Measurements from ENCODE around the gene TEKTIP1.

Gene TEKTIP1

GRCh38 chr19:3536429-3537100 is 2.4 kb upstream of the TEKTIP1 start:
- Histone ChIP-seq H3K9me3 (ENCODE audit: control insufficient read depth, insufficient read depth, low read length) (no peaks in the 10 kb centered on the region), H3K27me3 (ENCODE audit: control insufficient read depth, insufficient read depth, low read length) (no peaks in the 10 kb centered on the region), H3K4me3 (ENCODE audit: low read depth, low read length) (no peak overlapping the region), H3K4me1 (ENCODE audit: control insufficient read depth, insufficient read depth, low read length) (peaks cover 5% of the 10 kb centered on the region), H3K9ac (ENCODE audit: low read depth, low read length) (no peak overlapping the region), H3K36me3 (ENCODE audit: control insufficient read depth, insufficient read depth, low read length) (peaks cover 36% of the 10 kb centered on the region)

GRCh38 chr19:3537101-3537437 is 1.9 kb upstream of the TEKTIP1 start:
- no peak overlapping the region for H3K9ac ChIP-seq (ENCODE audit: low read depth, low read length)
- H3K27me3 ChIP-seq (ENCODE audit: control insufficient read depth, insufficient read depth, low read length): no peaks in the 10 kb centered on the region
- H3K4me3 ChIP-seq (ENCODE audit: low read depth, low read length): no peak overlapping the region
- H3K9me3 ChIP-seq (ENCODE audit: control insufficient read depth, insufficient read depth, low read length): no peaks in the 10 kb centered on the region
- peaks cover 31% of the 10 kb centered on the region for H3K36me3 ChIP-seq (ENCODE audit: control insufficient read depth, insufficient read depth, low read length)
- peaks cover 5% of the 10 kb centered on the region for H3K4me1 ChIP-seq (ENCODE audit: control insufficient read depth, insufficient read depth, low read length)

DNA sequence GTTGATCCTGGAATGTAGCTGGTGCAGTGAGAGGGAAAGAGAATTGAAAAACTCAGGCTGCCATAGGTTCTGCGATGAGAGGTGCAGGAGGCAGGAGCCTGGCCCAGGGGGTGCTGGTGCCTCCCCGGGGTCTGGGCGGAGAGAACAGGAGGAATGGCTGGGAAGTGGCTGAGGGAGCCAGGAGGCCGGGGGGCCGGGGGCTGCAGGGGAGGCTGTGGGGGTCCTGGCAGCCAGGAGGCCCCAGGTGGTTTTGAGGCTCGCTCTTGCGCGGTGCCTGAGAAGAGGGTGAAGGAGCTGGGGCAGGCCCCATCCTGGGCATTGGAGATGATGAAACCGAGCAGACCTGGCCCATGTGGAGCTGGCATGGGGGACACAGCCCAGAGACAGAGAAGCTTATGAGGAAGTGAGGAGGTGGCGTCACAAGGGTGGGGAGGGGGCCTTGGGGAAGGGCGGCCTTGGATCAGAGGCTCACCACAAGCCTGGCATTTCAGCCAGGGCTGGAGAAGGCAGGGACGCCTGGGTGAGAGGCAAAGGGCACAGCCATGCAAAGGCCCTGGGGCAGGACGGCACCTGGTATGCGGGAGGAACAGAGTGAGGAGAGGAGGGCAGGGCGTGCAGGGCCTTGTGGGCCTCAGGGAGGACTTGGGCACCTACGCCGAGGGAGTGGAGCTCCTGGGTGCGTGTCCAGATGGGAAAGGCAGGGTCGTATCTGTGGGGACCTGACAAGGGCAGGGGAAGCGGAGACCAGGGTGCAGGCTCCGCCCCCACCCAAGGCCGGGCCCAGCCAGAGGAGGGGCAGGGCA is 1.3 kb upstream of the TEKTIP1 start:
- Histone ChIP-seq H3K4me3 (ENCODE audit: low read depth, low read length) (no peak overlapping the region), H3K27me3 (ENCODE audit: control insufficient read depth, insufficient read depth, low read length) (no peaks in the 10 kb centered on the region), H3K4me1 (ENCODE audit: control insufficient read depth, insufficient read depth, low read length) (peaks cover 5% of the 10 kb centered on the region), H3K36me3 (ENCODE audit: control insufficient read depth, insufficient read depth, low read length) (peaks cover 25% of the 10 kb centered on the region), H3K9ac (ENCODE audit: low read depth, low read length) (no peak overlapping the region), H3K9me3 (ENCODE audit: control insufficient read depth, insufficient read depth, low read length) (no peaks in the 10 kb centered on the region)

GRCh38 chr19:3538258-3538929 is 580 bp upstream of the TEKTIP1 start:
- H3K27me3 ChIP-seq (ENCODE audit: control insufficient read depth, insufficient read depth, low read length): no peaks in the 10 kb centered on the region
- H3K36me3 ChIP-seq (ENCODE audit: control insufficient read depth, insufficient read depth, low read length): peaks cover 25% of the 10 kb centered on the region
- H3K9ac ChIP-seq (ENCODE audit: low read depth, low read length): no peak overlapping the region
- H3K9me3 ChIP-seq (ENCODE audit: control insufficient read depth, insufficient read depth, low read length): no peaks in the 10 kb centered on the region
- peaks cover 5% of the 10 kb centered on the region for H3K4me1 ChIP-seq (ENCODE audit: control insufficient read depth, insufficient read depth, low read length)
- H3K4me3 ChIP-seq (ENCODE audit: low read depth, low read length): no peak overlapping the region

DNA sequence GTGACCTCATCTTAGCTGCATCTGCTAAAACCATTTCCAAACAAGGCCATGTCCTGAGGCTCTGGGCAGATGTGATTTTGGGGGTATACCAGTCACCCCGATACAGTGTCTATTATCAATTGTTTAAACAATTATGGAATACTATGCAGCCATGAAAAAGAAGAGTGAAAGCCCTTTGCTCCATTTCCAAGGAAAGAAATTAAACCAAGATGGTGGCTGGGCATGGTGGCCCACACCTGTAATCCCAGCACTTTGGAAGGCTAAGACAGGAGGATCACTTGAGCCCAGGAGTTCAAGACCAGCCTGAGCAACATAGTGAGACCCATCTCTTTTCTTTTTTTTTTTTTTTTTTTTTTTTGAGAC is 763 bp downstream of the TEKTIP1 start:
- H3K9ac ChIP-seq (ENCODE audit: low read depth, low read length): no peak overlapping the region
- H3K9me3 ChIP-seq (ENCODE audit: control insufficient read depth, insufficient read depth, low read length): no peaks in the 10 kb centered on the region
- H3K27me3 ChIP-seq (ENCODE audit: control insufficient read depth, insufficient read depth, low read length): no peaks in the 10 kb centered on the region
- peaks cover 5% of the 10 kb centered on the region for H3K4me1 ChIP-seq (ENCODE audit: control insufficient read depth, insufficient read depth, low read length)
- H3K4me3 ChIP-seq (ENCODE audit: low read depth, low read length): no peak overlapping the region
- peaks cover 17% of the 10 kb centered on the region for H3K36me3 ChIP-seq (ENCODE audit: control insufficient read depth, insufficient read depth, low read length)

- peaks cover 22% of the 10 kb centered on the region for H3K36me3 ChIP-seq (ENCODE audit: control insufficient read depth, insufficient read depth, low read length)
- no peaks in the 10 kb centered on the region for H3K27me3 ChIP-seq (ENCODE audit: control insufficient read depth, insufficient read depth, low read length)
- H3K4me1 ChIP-seq (ENCODE audit: control insufficient read depth, insufficient read depth, low read length): peaks cover 5% of the 10 kb centered on the region
- H3K9ac ChIP-seq (ENCODE audit: low read depth, low read length): no peak overlapping the region
- H3K4me3 ChIP-seq (ENCODE audit: low read depth, low read length): no peak overlapping the region
- H3K9me3 ChIP-seq (ENCODE audit: control insufficient read depth, insufficient read depth, low read length): no peaks in the 10 kb centered on the region
These were observed 4.4 kb downstream of the TEKTIP1 start for GRCh38 chr19:3543150-3544057.

DNA sequence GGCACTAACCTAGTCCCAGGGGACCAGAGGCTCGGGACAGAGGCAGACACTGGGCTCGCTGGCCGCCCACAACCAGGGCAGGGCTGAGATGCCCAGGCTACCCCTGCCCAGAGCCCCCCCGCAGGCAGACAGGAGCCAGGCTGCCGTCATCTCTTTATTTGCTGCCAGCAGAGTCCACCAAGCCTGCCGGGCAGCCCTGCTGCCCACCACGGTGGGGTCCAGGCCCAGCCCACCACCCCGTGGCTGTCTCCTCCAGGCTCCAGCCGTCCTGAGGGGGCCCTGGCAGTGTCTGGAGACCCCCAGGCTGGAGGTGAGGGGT is 5.0 kb downstream of the TEKTIP1 start:
- Histone ChIP-seq H3K4me3 (ENCODE audit: low read depth, low read length) (no peak overlapping the region), H3K9me3 (ENCODE audit: control insufficient read depth, insufficient read depth, low read length) (no peaks in the 10 kb centered on the region), H3K4me1 (ENCODE audit: control insufficient read depth, insufficient read depth, low read length) (no peaks in the 10 kb centered on the region), H3K9ac (ENCODE audit: low read depth, low read length) (no peak overlapping the region), H3K27me3 (ENCODE audit: control insufficient read depth, insufficient read depth, low read length) (no peaks in the 10 kb centered on the region), H3K36me3 (ENCODE audit: control insufficient read depth, insufficient read depth, low read length) (peaks cover 22% of the 10 kb centered on the region)

GRCh38 chr19:3544742-3545668 is 6.0 kb downstream of the TEKTIP1 start:
- no peaks in the 10 kb centered on the region for H3K4me1 ChIP-seq (ENCODE audit: control insufficient read depth, insufficient read depth, low read length)

GRCh38 chr19:3545669-3546034 is 6.7 kb downstream of the TEKTIP1 start:
- Histone ChIP-seq H3K36me3 (ENCODE audit: control insufficient read depth, insufficient read depth, low read length) (peaks cover 22% of the 10 kb centered on the region), H3K4me1 (ENCODE audit: control insufficient read depth, insufficient read depth, low read length) (no peaks in the 10 kb centered on the region), H3K27me3 (ENCODE audit: control insufficient read depth, insufficient read depth, low read length) (no peaks in the 10 kb centered on the region), H3K4me3 (ENCODE audit: low read depth, low read length) (no peak overlapping the region), H3K9ac (ENCODE audit: low read depth, low read length) (no peak overlapping the region), H3K9me3 (ENCODE audit: control insufficient read depth, insufficient read depth, low read length) (no peaks in the 10 kb centered on the region)

More at GRCh38 chr19:3544742-3545668, 6.0 kb downstream of the TEKTIP1 start:
- Histone ChIP-seq H3K27me3 (ENCODE audit: control insufficient read depth, insufficient read depth, low read length) (no peaks in the 10 kb centered on the region), H3K9ac (ENCODE audit: low read depth, low read length) (no peak overlapping the region), H3K36me3 (ENCODE audit: control insufficient read depth, insufficient read depth, low read length) (peaks cover 22% of the 10 kb centered on the region), H3K9me3 (ENCODE audit: control insufficient read depth, insufficient read depth, low read length) (no peaks in the 10 kb centered on the region), H3K4me3 (ENCODE audit: low read depth, low read length) (no peak overlapping the region)

DNA sequence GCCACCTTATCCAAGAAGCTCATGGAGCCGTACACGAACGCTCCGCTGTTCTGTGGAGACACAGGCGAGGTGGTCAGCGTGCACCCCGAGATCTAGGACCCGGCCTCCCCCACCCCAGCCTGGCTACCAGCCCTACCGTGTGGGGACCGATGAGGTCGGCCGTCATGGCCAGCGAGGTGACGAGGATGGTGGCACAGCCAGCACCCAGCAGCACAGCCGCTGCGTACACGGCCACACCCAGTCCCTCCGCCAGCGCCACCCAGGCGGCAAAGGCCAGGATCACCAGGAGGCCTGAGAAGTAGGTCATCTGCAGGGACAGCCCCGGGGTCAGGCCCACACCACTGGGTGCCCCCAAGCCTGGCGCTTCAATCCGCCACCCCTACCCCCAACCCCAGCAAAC is 7.1 kb downstream of the TEKTIP1 start:
- no peaks in the 10 kb centered on the region for H3K9me3 ChIP-seq (ENCODE audit: control insufficient read depth, insufficient read depth, low read length)
- H3K4me1 ChIP-seq (ENCODE audit: control insufficient read depth, insufficient read depth, low read length): no peaks in the 10 kb centered on the region
- H3K4me3 ChIP-seq (ENCODE audit: low read depth, low read length): no peak overlapping the region
- no peaks in the 10 kb centered on the region for H3K27me3 ChIP-seq (ENCODE audit: control insufficient read depth, insufficient read depth, low read length)
- peaks cover 25% of the 10 kb centered on the region for H3K36me3 ChIP-seq (ENCODE audit: control insufficient read depth, insufficient read depth, low read length)
- no peak overlapping the region for H3K9ac ChIP-seq (ENCODE audit: low read depth, low read length)

- Histone ChIP-seq H3K4me1 (ENCODE audit: control insufficient read depth, insufficient read depth, low read length) (no peaks in the 10 kb centered on the region), H3K4me3 (ENCODE audit: low read depth, low read length) (no peak overlapping the region), H3K9me3 (ENCODE audit: control insufficient read depth, insufficient read depth, low read length) (no peaks in the 10 kb centered on the region), H3K36me3 (ENCODE audit: control insufficient read depth, insufficient read depth, low read length) (peaks cover 25% of the 10 kb centered on the region), H3K9ac (ENCODE audit: low read depth, low read length) (no peak overlapping the region), H3K27me3 (ENCODE audit: control insufficient read depth, insufficient read depth, low read length) (no peaks in the 10 kb centered on the region)
These were observed 8.3 kb downstream of the TEKTIP1 start for GRCh38 chr19:3547301-3547731.
